Breast epithelium (tissue), 4 donors: ENCODE results near the gene MINDY2. TPM values are rescaled to one million over a fixed set of nuclear protein-coding genes. Genes with fewer than 3 reads are reported as not detected.
"Not testable (repeated sequence)": the region's sequence is repeated elsewhere in the genome, so short reads cannot be mapped to it uniquely, and the experiment has no call there.

Experiments
- DNase-seq, 2 donors: peaks; one replicate each; pipeline ENCODE4 v3.0.0-alpha.2; 2019; ENCODE audit warnings: low spot score in 2 of 2
- H3K27ac ChIP-seq, 2 donors: fragments of 200-600 bp; sonication (generic) in 1 of 2; one replicate each; pipeline ENCODE4 v1.5.1; 2016 to 2019; ENCODE audit warnings: mild to moderate bottlenecking in 1 of 2
- H3K27me3 ChIP-seq, 2 donors: fragments of 200-600 bp; sonication (generic) in 1 of 2; one replicate each; pipeline versions ENCODE4 v1.5.1 to v1.6.0; 2017 to 2019; ENCODE audit warnings: control low read depth in 1 of 2, mild to moderate bottlenecking in 1 of 2
- H3K36me3 ChIP-seq: fragments of 200-600 bp; one replicate; pipeline ENCODE4 v1.5.1; 2019
- H3K4me1 ChIP-seq, 2 donors: fragments of 200-600 bp; sonication (generic); one replicate each; pipeline ENCODE4 v1.5.1; 2016 to 2019; ENCODE audit warnings: control low read depth in 1 of 2
- H3K4me3 ChIP-seq, 3 donors: fragments of 200-600 bp; sonication (generic); 1 replicate in 2 of 3; 2 replicates in 1 of 3; pipeline ENCODE4 v1.5.1; 2016 to 2019; ENCODE audit warnings: mild to moderate bottlenecking in 3 of 3, moderate library complexity in 2 of 3
- H3K9me3 ChIP-seq, 2 donors: fragments of 200-600 bp; sonication (generic) in 1 of 2; one replicate each; pipeline ENCODE4 v1.5.1; 2016 to 2019; ENCODE audit warnings: control low read depth in 1 of 2
- CTCF ChIP-seq, 3 donors: fragments of 450-650 bp; IDR thresholded peaks; one replicate each; pipeline ENCODE4 v1.5.1; 2016 to 2017; ENCODE audit warnings: antibody characterized with exemption in 3 of 3, mild to moderate bottlenecking in 3 of 3, moderate library complexity in 3 of 3
- POLR2A ChIP-seq: fragments of 450-650 bp; IDR thresholded peaks from one replicate; pipeline ENCODE4 v1.6.1; 2016; ENCODE audit warnings: antibody characterized with exemption, mild to moderate bottlenecking, moderate library complexity
- POLR2AphosphoS5 ChIP-seq, 3 donors: sonication (generic); formaldehyde crosslinking; IDR thresholded peaks; one replicate each; pipeline ENCODE4 v1.6.1; 2017; ENCODE audit warnings: antibody characterized with exemption in 3 of 3
- intact Hi-C: fragments of 100-400 bp; cut with DNase I; formaldehyde crosslinking; loops from one replicate; pipeline ENCODE4 v1.15.1; 2023; ENCODE audit warnings: low total_unique reads
- total RNA-seq, 3 donors: library from RNA; depleted of rRNA; stranded (reverse); fragments of >200 nt; gene quantifications; one replicate each; pipeline ENCODE4 v1.1.0, GENCODE V29; 2016

The MINDY2 gene
- total RNA-seq, 3 donors from 2014 or later = 11.8 to 22.5 (median 17.7) TPM

DNA sequence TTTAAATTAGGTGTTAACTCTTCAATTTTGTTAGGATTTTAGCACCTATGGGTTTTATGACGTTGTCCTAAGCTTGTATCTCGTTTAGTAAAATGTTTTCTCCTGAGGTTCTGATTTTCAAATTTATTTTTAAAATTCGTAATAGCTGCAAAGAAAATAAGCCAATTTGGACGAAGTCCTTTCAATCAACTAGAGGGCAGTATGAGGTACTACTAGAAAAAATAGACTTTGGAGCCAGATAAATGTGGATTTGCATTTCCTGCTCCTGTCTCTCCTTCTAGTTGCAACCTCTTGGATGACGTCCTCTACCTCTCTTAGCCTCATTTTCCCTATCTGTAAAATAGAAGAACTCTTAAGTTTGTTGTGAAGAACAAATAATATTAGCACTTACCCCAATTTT lies 81.2 kb downstream of the MINDY2 start:
- Histone ChIP-seq H3K27me3 (no peaks in the 10 kb centered on the region), H3K36me3 (peaks cover 5% of the 10 kb centered on the region), H3K4me3 (no peak overlapping the region), H3K9me3 (no peaks in the 10 kb centered on the region), H3K27ac (no peak overlapping the region), H3K4me1 (no peaks in the 10 kb centered on the region)
- TF ChIP-seq POLR2A = no peak
- TF ChIP-seq CTCF (IDR thresholded peaks at IDR 0.05) = no peak
- no peak for TF ChIP-seq POLR2AphosphoS5 (IDR thresholded peaks at IDR 0.05)
- DNase-seq = no peak
- intact Hi-C loops = no loop called here

- Histone ChIP-seq H3K4me1 (no peaks in the 10 kb centered on the region), H3K27ac (no peak overlapping the region), H3K27me3 (no peaks in the 10 kb centered on the region), H3K4me3 (no peak overlapping the region), H3K9me3 (no peaks in the 10 kb centered on the region), H3K36me3 (peaks cover 5% of the 10 kb centered on the region)
- DNase-seq = no peak
- TF ChIP-seq POLR2A (no peak), POLR2AphosphoS5 (IDR thresholded peaks at IDR 0.05) (no peak), CTCF (IDR thresholded peaks at IDR 0.05) (no peak)
- intact Hi-C loops = no loop called here
Measured at GRCh38 chr15:58854593-58854992, 83.5 kb downstream of the MINDY2 start.

DNA sequence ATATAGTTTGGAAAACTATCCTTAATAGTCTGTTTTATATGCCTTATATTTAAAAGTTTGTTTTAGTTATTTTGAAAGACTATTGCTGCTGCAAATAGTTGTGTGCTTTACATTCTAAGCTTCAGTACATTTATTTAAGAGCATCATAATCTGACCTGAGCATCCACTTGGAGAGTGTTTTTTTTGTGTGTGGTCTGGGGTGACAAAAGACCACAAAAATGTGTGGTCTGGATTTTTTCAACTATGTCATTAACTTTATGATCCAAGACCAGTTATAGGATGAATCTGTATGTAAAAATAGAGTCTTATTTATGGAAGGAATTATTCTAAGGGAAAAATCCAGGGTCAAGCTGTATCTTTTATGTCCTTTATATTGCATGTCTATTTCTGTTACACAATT lies 85.0 kb downstream of the MINDY2 start:
- Histone ChIP-seq H3K27ac (no peak overlapping the region), H3K27me3 (no peaks in the 10 kb centered on the region), H3K4me3 (no peak overlapping the region), H3K36me3 (peaks cover 5% of the 10 kb centered on the region), H3K4me1 (no peaks in the 10 kb centered on the region), H3K9me3 (no peaks in the 10 kb centered on the region)
- intact Hi-C loops = no loop called here
- DNase-seq = no peak
- TF ChIP-seq POLR2AphosphoS5 (IDR thresholded peaks at IDR 0.05) = no peak
- no peak for TF ChIP-seq POLR2A
- no peak for TF ChIP-seq CTCF (IDR thresholded peaks at IDR 0.05)

DNA sequence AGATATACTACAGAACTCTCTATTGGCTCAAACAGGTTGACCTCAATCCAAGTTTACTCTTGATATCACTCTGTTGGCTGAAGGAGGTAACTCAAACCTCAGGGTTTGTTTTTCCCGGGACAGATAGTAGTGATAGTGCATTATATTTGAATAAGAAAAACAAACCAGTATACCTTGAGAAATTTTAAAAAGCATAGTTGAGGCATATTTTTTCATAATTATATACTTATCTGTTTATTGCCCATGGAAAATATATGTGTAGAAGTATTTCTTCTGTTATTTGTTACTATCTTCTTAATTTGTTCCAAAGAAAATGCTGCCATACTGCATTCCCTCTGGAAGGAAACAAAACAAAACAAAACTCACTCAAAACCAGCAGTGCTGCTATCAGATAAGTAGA lies 85.5 kb downstream of the MINDY2 start:
- H3K4me1 ChIP-seq, H3K27me3 ChIP-seq, DNase-seq, intact Hi-C loops, H3K27ac ChIP-seq, H3K4me3 ChIP-seq, H3K36me3 ChIP-seq, H3K9me3 ChIP-seq: not testable (repeated sequence)

DNA sequence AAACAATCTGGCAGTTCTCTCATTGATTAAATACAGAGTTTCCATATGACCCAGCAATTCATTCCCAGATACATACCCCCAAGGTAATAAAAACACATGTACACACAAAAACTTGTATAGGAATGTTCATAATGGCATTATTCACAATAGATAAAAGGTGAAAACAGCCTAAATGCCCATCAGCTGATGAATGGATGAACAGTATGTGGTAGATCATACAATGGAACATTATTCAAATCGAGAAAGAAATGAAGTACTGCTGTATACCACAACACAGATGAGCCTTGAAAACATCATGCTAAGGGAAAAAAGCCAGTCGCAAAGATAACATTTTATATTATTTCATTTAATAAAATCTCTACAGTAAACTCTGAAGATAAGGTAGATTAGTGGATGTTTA lies 91.2 kb downstream of the MINDY2 start:
- Histone ChIP-seq H3K4me1 (no peaks in the 10 kb centered on the region), H3K27me3 (no peaks in the 10 kb centered on the region), H3K4me3 (no peak overlapping the region), H3K27ac (no peak overlapping the region), H3K36me3 (no peaks in the 10 kb centered on the region), H3K9me3 (no peaks in the 10 kb centered on the region)
- intact Hi-C loops = no loop called here
- no peak for DNase-seq
- TF ChIP-seq CTCF (IDR thresholded peaks at IDR 0.05) (no peak), POLR2A (no peak), POLR2AphosphoS5 (IDR thresholded peaks at IDR 0.05) (no peak)
